Measurements from ENCODE around the gene CCDC88C. TPM values are rescaled to one million over a fixed set of nuclear protein-coding genes. Genes with fewer than 3 reads are reported as not detected.

The CCDC88C gene
- total and polyA plus RNA-seq, 8 donors: 26.2 to 41.8 (median 31.6) TPM

GRCh38 chr14:91380610-91381371 is 36.8 kb downstream of the CCDC88C start:
- peaks cover 22 to 77% of the 10 kb centered on the region in 2 donors for H3K4me1 ChIP-seq
- no peaks in the 10 kb centered on the region for H3K27me3 ChIP-seq
- DNase-seq (peak in 2 of 4 donors; percentile 59 to 80), ATAC-seq (peak; percentile 60)
- intact Hi-C loops (cut with DNase I): no loop called here
- no peak overlapping the region for H3K4me3 ChIP-seq
- H3K27ac ChIP-seq: no peak overlapping the region
- no peaks in the 10 kb centered on the region for H3K9me3 ChIP-seq
- TF ChIP-seq, protein P1, sequence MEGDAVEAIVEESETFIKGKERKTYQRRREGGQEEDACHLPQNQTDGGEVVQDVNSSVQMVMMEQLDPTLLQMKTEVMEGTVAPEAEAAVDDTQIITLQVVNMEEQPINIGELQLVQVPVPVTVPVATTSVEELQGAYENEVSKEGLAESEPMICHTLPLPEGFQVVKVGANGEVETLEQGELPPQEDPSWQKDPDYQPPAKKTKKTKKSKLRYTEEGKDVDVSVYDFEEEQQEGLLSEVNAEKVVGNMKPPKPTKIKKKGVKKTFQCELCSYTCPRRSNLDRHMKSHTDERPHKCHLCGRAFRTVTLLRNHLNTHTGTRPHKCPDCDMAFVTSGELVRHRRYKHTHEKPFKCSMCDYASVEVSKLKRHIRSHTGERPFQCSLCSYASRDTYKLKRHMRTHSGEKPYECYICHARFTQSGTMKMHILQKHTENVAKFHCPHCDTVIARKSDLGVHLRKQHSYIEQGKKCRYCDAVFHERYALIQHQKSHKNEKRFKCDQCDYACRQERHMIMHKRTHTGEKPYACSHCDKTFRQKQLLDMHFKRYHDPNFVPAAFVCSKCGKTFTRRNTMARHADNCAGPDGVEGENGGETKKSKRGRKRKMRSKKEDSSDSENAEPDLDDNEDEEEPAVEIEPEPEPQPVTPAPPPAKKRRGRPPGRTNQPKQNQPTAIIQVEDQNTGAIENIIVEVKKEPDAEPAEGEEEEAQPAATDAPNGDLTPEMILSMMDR (IDR thresholded peaks at IDR 0.05): no peak
- H3K36me3 ChIP-seq: no peaks in the 10 kb centered on the region

- H3K27ac ChIP-seq: no peak overlapping the region
- TF ChIP-seq, protein P1 (IDR thresholded peaks at IDR 0.05): no peak
- no peak overlapping the region for H3K4me3 ChIP-seq
- ATAC-seq (no peak), DNase-seq (no peak)
- no peaks in the 10 kb centered on the region for H3K27me3 ChIP-seq
- intact Hi-C loops (cut with DNase I): no loop called here
- peaks cover 22 to 80% of the 10 kb centered on the region in 2 donors for H3K4me1 ChIP-seq
- H3K9me3 ChIP-seq: no peaks in the 10 kb centered on the region
- no peaks in the 10 kb centered on the region for H3K36me3 ChIP-seq
These were observed 37.5 kb downstream of the CCDC88C start for GRCh38 chr14:91380123-91380522.

DNA sequence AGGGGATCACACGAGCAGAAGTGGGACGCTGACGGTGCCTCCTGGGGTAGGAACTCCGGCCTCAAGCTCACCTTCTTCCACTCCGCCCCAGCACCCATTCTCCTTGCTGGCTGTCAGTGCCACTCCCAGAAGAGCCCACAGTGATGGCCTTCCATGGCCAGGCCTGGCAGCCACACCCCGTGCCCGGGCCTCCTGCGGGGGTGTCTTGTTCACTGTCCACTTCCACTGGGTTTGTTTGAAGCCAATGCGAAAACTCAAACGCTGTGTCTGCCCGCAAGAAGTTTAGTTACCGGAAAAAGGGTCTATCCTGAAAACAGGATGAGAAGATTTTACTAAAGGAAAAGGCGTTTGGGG is 38.1 kb downstream of the CCDC88C start:
- H3K27ac ChIP-seq: peak overlapping the region in 1 of 2 donors; percentile 68

GRCh38 chr14:91378930-91379578 is 38.6 kb downstream of the CCDC88C start:
- TF ChIP-seq, protein P1 (IDR thresholded peaks at IDR 0.05): no peak
- DNase-seq (no peak), ATAC-seq (no peak)
- H3K9me3 ChIP-seq: no peaks in the 10 kb centered on the region
- no peaks in the 10 kb centered on the region for H3K36me3 ChIP-seq
- intact Hi-C loops (cut with DNase I): no loop called here
- peaks cover 22 to 91% of the 10 kb centered on the region in 2 donors for H3K4me1 ChIP-seq
- H3K27me3 ChIP-seq: no peaks in the 10 kb centered on the region
- H3K4me3 ChIP-seq: no peak overlapping the region
- H3K27ac ChIP-seq: peak overlapping the region in 1 of 2 donors; percentile 68

More for the DNA sequence above, 38.1 kb downstream of the CCDC88C start:
- DNase-seq (peak in 1 of 4 donors; percentile 73), ATAC-seq (no peak)
- H3K4me3 ChIP-seq: no peak overlapping the region
- TF ChIP-seq, protein P1 (IDR thresholded peaks at IDR 0.05): no peak
- H3K36me3 ChIP-seq: no peaks in the 10 kb centered on the region
- peaks cover 22 to 86% of the 10 kb centered on the region in 2 donors for H3K4me1 ChIP-seq
- intact Hi-C loops (cut with DNase I): no loop called here
- H3K27me3 ChIP-seq: no peaks in the 10 kb centered on the region
- H3K9me3 ChIP-seq: no peaks in the 10 kb centered on the region

Data from left lung (tissue), 10 donors.